Neural progenitor cell (in vitro differentiated cells): Measurements from ENCODE around the gene SATB1.

Experiments
- EZH2 ChIP-seq: fragments of 200-600 bp; sonication (generic); IDR thresholded peaks from 2 replicates; pipeline ENCODE4 v1.6.1; 2017; ENCODE audit warnings: antibody characterized with exemption, mild to moderate bottlenecking, moderate library complexity
- EZH2phosphoT487 ChIP-seq: fragments of 200-600 bp; sonication (generic); IDR thresholded peaks from 2 replicates; pipeline ENCODE4 v1.6.1; 2017; ENCODE audit warnings: antibody characterized with exemption
- TF ChIP-seq, protein P1 (sequence below): fragments of 200-600 bp; sonication (generic); IDR thresholded peaks from 2 replicates; pipeline ENCODE4 v1.5.1; 2017; ENCODE audit warnings: antibody characterized with exemption, mild to moderate bottlenecking

DNA sequence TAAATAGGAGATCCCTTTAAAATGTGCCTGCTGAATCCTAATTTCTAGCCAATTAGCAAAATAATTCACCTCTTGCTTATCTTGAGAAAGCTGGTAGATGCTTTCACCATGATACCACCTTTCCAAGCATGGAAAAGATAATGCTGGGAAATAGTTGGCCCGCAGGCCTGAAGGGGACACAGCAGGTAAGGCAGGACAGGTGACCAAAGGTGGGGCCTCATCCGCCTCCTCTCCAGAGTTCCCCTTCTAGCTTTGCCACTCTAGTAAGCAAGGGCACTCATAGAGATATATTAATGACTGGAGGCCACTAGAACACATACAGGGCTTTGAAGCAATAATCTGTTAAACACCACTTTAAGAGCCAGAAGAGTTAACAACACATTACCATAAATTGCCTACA lies 45.5 kb downstream of the SATB1 start:
- TF ChIP-seq, protein P1, sequence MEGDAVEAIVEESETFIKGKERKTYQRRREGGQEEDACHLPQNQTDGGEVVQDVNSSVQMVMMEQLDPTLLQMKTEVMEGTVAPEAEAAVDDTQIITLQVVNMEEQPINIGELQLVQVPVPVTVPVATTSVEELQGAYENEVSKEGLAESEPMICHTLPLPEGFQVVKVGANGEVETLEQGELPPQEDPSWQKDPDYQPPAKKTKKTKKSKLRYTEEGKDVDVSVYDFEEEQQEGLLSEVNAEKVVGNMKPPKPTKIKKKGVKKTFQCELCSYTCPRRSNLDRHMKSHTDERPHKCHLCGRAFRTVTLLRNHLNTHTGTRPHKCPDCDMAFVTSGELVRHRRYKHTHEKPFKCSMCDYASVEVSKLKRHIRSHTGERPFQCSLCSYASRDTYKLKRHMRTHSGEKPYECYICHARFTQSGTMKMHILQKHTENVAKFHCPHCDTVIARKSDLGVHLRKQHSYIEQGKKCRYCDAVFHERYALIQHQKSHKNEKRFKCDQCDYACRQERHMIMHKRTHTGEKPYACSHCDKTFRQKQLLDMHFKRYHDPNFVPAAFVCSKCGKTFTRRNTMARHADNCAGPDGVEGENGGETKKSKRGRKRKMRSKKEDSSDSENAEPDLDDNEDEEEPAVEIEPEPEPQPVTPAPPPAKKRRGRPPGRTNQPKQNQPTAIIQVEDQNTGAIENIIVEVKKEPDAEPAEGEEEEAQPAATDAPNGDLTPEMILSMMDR: no peak
- TF ChIP-seq EZH2 (no peak), EZH2phosphoT487 (no peak)
